ENCODE results near the gene LYVE1. TPM values are rescaled to one million over a fixed set of nuclear protein-coding genes. Genes with fewer than 3 reads are reported as not detected.

The LYVE1 gene
- polyA plus RNA-seq, 1 of the 3 experiments (the other 2 are of a cell fraction), result not detected

- TF ChIP-seq NFIC (IDR thresholded peaks at IDR 0.05; ENCODE audit: borderline replicate concordance), result no peak
Measured at GRCh38 chr11:10561947-10562346, 6.5 kb downstream of the LYVE1 start (continued).

GRCh38 chr11:10561043-10561818 is 7.2 kb downstream of the LYVE1 start:
- Histone ChIP-seq H2AFZ (ENCODE audit: low read depth) (no peak overlapping the region), H3K27ac (ENCODE audit: low read depth in 2 of 2, low read length in 1 of 2) (no peak overlapping the region), H3K9me3 (no peaks in the 10 kb centered on the region), H3K9ac (no peak overlapping the region), H3K4me1 (ENCODE audit: control insufficient read depth in 1 of 2, insufficient read depth in 2 of 2, low read depth in 1 of 2, low read length in 1 of 2) (no peaks in the 10 kb centered on the region; a peak in 1 of 4 replicates), H3K4me2 (no peak overlapping the region), H3K9me2 (no peaks in the 10 kb centered on the region), H3F3A (replicated peaks; ENCODE audit: insufficient read depth) (no peaks in the 10 kb centered on the region), H3K79me2 (ENCODE audit: insufficient read depth) (no peaks in the 10 kb centered on the region), H3K27me3 (ENCODE audit: insufficient read depth) (no peaks in the 10 kb centered on the region), H3K36me3 (replicated peaks in 1 of 2; ENCODE audit: control insufficient read depth in 1 of 2, insufficient read depth in 2 of 2, low read length in 1 of 2) (no peaks in the 10 kb centered on the region), H4K20me1 (ENCODE audit: insufficient read depth) (no peaks in the 10 kb centered on the region), H3K4me3 (ENCODE audit: low read depth in 2 of 2, low read length in 1 of 2) (no peak overlapping the region)
- POLR2A ChIA-PET, result no interaction called here
- TF ChIP-seq FOXJ3 (CRISPR knock-in tag; IDR thresholded peaks at IDR 0.05), result no peak
- no peak for TF ChIP-seq NFIC (IDR thresholded peaks at IDR 0.05; ENCODE audit: borderline replicate concordance)
- TF ChIP-seq FOSL2 (IDR thresholded peaks at IDR 0.05; ENCODE audit: borderline replicate concordance, low read depth), result no peak
- TF ChIP-seq USF1 (IDR thresholded peaks at IDR 0.05; ENCODE audit: borderline replicate concordance, low read depth), result no peak
- no peak for TF ChIP-seq GABPA (IDR thresholded peaks at IDR 0.05; ENCODE audit: low read depth)
- no peak for TF ChIP-seq TCF12 (IDR thresholded peaks at IDR 0.05)
- TF ChIP-seq ELF1 (IDR thresholded peaks at IDR 0.05), result no peak
- TF ChIP-seq MAX (IDR thresholded peaks at IDR 0.05; ENCODE audit: low read depth), result no peak
- no peak for TF ChIP-seq SIN3A (IDR thresholded peaks at IDR 0.05; ENCODE audit: borderline replicate concordance, low read depth, low read length)
- no peak for TF ChIP-seq MEF2A (IDR thresholded peaks at IDR 0.05; ENCODE audit: borderline replicate concordance, low read depth)
- no peak for TF ChIP-seq USF2 (IDR thresholded peaks at IDR 0.05; ENCODE audit: borderline replicate concordance, low read depth, low read length)
- no peak for TF ChIP-seq MXI1 (IDR thresholded peaks at IDR 0.05; ENCODE audit: low read depth, low read length)
- TF ChIP-seq JUND (IDR thresholded peaks at IDR 0.05), result no peak
- DNase-seq, result no peak
- CTCF ChIA-PET, result no interaction called here
- WGBS (ENCODE audit: low lambda C conversion rate), result 52% methylated on average over 3 of the region's 3 CpGs

- Histone ChIP-seq H3K27me3 (ENCODE audit: insufficient read depth) (no peaks in the 10 kb centered on the region), H3K9me3 (no peaks in the 10 kb centered on the region), H3K4me2 (no peak overlapping the region), H3K4me3 (ENCODE audit: low read depth in 2 of 2, low read length in 1 of 2) (no peak overlapping the region), H2AFZ (ENCODE audit: low read depth) (no peak overlapping the region), H3K27ac (ENCODE audit: low read depth in 2 of 2, low read length in 1 of 2) (no peak overlapping the region), H3K4me1 (ENCODE audit: control insufficient read depth in 1 of 2, insufficient read depth in 2 of 2, low read depth in 1 of 2, low read length in 1 of 2) (no peaks in the 10 kb centered on the region; a peak in 1 of 4 replicates), H3K36me3 (replicated peaks in 1 of 2; ENCODE audit: control insufficient read depth in 1 of 2, insufficient read depth in 2 of 2, low read length in 1 of 2) (no peaks in the 10 kb centered on the region), H4K20me1 (ENCODE audit: insufficient read depth) (no peaks in the 10 kb centered on the region), H3K9me2 (no peaks in the 10 kb centered on the region), H3K79me2 (ENCODE audit: insufficient read depth) (no peaks in the 10 kb centered on the region), H3K9ac (no peak overlapping the region), H3F3A (replicated peaks; ENCODE audit: insufficient read depth) (no peaks in the 10 kb centered on the region)
- DNase-seq, result no peak
- WGBS (ENCODE audit: low lambda C conversion rate), result 85% methylated on average over 3 of the region's 3 CpGs
- ChIA-PET CTCF (interaction anchor here (1.1 kb wide), 1 partner anchor 9 kb away, joined by 4 read pairs; no protein-coding TSS in a partner anchor), POLR2A (no interaction called here)
- TF ChIP-seq RXRA (IDR thresholded peaks at IDR 0.05; ENCODE audit: borderline replicate concordance, low read depth) (no peak), TAF1 (IDR thresholded peaks at IDR 0.05; ENCODE audit: borderline replicate concordance, low read depth, low read length) (no peak), MAX (IDR thresholded peaks at IDR 0.05; ENCODE audit: low read depth) (no peak), IRF3 (IDR thresholded peaks at IDR 0.05; ENCODE audit: low read depth, low read length) (no peak), USF1 (IDR thresholded peaks at IDR 0.05; ENCODE audit: borderline replicate concordance, low read depth) (no peak)
Measured at GRCh38 chr11:10558288-10558687, 10.2 kb downstream of the LYVE1 start.
